NCI-H1930 (cell line): ENCODE measurements around the gene TAMALIN.

Experiments
- DNase-seq, 2 experiments: peaks; one replicate each; lab custom pipeline; 2025; lab: John Stamatoyannopoulos, UW

Gene TAMALIN

DNA sequence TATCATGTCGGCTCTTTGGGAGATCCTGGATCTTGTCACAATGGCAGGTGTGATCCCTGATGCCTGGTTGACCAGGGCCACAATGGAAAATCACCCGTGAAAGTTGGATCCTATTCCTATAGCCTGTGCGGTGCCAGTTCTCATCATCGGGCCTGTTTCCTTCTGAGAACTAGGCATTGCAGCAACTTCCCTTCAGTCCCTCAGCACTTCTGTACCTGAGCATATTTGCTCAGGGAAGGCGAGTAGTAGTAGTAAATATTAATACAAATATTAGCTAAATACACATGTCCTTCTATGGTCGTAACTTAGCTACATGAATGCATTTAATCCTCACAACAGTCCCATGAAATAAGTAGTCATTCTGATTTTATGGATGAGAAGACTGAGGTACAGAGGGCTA is 22.1 kb upstream of the TAMALIN start:
- no peak for DNase-seq

DNA sequence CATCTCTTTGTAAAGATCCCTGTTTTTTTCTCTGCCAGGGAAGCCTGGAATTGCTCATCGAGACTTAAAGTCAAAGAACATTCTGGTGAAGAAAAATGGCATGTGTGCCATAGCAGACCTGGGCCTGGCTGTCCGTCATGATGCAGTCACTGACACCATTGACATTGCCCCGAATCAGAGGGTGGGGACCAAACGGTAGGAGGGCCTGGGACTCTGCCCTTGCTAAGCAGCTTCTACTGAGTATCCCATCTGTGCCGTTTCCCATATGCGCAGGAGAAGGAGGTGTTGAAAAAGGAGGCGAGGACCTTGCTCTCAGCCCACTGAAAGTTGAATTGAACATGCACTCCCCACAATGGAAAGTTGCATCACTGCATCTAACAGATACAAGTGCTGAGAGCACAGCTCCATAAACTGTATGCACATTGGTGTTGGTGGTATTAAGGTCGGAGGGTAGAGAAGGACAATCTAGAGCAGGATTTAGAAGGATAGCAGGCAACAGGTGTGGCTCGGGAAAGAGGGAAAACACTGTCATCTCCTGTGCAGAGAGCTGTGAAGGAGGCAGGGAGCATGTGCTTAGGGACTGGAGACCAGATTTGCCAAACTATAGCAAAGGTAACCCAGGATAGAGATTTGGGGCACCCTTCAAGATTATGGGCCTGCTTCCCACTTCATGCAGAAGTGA is 21.5 kb upstream of the TAMALIN start:
- DNase-seq = no peak

DNA sequence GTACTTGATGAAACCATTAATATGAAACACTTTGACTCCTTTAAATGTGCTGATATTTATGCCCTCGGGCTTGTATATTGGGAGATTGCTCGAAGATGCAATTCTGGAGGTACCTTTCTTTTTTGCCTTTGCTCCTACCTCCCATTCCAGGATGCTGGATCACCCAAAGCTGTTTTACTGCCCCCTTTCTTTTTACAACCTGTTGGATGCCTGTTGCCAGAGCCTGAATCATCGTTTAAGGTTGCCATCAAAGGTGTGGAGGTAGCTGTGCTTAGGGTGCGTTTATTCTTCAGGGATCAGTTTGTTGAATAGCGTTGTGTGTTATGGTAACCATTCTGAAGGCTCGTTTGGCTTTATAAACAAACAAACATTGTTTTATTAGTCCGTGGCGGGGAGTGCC is 19.9 kb upstream of the TAMALIN start:
- no peak for DNase-seq

DNA sequence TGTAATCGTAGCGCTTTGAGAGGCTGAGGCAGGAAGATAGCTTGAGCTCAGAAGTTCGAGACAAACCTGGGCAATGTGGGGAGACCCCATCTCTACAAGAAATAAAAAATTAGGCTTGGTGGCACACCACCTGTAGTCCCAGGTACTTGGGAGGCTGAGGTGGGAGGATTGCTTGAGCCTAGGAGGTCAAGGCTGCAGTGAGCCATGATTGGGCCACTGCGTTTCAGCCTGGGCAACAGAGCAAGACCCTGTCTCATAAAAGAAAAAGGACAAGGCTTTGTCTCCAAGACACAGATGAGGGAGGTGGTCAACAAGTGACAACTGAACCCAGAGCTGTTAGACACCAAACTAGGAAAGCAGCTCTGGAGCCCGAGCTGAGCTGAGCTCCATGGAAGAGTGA is 14.5 kb upstream of the TAMALIN start:
- no peak for DNase-seq

DNA sequence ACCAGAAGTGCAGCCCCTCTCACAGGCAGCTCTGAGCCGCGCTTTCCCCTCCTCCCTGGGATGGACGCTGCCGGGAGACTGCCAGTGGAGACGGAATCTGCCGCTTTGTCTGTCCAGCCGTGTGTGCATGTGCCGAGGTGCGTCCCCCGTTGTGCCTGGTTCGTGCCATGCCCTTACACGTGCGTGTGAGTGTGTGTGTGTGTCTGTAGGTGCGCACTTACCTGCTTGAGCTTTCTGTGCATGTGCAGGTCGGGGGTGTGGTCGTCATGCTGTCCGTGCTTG is 12.3 kb upstream of the TAMALIN start:
- DNase-seq = no peak

DNA sequence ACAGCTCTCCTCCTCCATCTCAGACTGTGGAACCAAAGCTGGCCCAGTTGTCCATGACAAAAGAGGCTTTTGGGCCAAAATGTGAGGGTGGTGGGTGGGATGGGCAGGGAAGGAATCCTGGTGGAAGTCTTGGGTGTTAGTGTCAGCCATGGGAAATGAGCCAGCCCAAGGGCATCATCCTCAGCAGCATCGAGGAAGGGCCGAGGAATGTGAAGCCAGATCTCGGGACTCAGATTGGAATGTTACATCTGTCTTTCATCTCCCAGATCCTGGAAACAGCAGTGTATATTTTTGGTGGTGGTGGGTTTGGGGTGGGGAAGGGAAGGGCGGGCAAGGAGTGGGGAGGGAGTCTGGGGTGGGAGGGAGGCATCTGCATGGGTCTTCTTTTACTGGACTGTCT is 11.8 kb upstream of the TAMALIN start:
- DNase-seq = no peak

DNA sequence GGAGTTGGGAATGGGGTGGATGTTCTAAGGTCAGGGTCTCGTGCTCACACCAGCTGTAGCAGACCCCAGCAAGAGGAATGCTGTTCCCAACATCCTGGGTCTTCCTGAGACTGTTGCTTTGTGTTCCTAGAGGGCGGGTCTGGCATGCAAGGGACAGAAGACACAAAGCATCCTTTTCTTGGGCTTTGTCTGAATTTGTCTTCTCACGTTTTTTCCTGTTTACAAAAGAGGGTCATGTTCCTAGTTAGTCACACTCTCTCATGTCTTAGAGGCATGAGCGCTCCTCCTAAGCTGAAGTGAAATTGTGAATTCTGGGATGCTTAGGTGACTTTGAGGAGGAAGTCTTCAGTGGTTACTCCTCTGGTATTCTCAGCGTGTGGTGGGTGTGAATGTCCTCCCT is 9.6 kb upstream of the TAMALIN start:
- no peak for DNase-seq

DNA sequence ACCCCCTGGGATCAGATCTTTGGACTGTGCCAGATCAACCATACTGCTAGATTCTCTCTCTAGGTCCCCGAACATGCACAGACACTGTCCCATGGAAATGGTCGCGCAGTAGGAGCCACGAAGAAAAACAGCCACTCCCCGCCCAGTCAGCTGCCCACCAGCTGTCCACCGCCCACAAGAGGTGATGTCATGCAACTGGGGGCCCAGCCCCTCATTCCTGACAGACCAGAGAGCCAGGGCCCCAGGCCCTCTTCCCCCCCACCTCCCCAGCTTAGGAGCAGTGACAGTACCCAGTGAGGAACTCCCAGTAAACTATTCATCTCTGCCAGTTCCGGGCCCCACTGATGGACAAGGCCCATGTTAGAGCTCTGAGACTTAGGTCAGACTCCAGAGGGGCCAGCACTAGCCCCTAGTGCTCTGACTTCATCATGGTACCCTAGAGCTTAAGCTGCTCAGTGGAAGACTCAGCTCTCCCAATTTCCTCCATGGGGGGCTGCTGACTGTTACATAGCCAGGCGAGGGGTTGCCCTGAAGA is 3.7 kb upstream of the TAMALIN start:
- DNase-seq = no peak

DNA sequence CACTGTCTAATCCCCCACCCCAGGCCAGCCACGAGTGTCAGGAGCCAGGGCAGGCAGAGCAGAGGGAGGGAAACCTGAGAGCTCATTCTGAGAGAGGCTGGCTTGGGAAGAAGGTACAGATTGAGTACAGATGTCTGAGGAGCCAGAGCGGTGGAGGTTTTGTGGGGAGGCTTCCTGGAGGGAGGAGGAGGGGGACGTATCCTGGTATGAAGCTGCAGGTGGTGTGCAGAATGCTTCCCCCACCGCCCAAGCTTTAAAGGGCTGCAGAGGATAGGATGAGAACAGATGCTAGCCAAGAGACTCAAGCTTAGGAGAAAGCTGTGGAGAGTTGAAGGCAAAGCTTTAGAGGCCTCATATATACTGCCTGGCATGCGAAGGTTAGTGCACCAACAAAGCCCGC is 3.2 kb upstream of the TAMALIN start:
- no peak for DNase-seq

DNA sequence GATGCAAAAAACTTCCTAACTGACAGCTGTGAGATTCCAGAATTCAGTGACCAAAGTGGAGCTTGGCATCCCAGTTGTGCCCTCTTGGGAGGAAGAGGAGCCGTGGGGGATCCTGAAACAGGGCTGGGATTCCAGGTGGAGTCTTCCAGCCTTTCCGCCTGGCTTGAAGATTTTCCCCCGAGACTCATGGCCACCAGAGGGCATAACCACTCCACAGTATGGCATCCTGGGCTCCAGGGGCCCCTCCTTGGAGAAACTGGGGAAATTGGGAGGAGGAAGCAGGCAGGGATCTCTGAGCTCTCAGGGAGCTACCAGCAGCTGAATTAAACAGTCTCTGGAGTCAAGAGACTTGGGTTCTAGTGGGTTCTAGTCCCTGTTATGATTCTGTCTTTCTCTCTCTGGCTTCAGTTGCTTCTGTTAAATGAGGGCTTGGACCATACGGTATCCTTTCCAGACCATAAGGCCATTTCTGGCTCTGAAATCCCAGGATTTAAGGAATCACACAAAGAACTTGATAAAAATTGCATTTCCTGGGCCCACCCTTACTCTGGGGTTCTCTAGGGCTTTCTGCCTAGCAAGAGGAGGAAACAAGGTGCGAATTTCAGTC is 2.6 kb upstream of the TAMALIN start:
- DNase-seq = no peak

DNA sequence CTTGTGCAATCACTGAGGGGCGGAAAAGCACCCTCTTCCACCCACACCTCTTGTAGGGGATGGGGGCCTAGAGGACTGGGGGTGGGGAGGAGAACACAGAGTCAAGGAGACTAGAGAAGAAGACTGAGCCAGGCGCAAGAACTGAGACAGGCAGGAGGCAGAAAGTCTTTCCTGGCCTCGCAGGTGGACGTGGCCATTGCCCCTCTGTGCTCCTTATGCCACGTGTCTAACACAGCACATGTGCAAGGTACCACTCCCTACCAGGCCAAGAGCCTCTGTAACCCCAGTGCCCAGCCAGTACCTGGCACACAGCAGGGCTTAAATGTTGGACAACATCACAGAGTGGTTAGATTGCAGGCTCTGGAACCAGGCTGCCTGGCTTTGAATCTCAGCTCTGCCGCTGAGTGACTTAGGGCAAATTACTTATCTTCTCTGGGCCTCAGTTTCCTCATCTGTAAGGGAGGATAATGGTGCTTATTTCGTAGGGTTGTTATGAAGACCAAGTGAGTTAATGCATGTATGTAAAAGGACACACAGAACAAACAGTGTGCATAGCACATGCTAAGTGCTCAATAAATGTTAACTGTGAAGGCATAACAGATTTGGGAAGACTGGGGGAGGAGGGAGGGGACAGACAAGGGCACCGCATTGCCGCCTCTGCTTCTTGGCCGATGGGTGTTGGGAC is 1.4 kb upstream of the TAMALIN start:
- no peak for DNase-seq

DNA sequence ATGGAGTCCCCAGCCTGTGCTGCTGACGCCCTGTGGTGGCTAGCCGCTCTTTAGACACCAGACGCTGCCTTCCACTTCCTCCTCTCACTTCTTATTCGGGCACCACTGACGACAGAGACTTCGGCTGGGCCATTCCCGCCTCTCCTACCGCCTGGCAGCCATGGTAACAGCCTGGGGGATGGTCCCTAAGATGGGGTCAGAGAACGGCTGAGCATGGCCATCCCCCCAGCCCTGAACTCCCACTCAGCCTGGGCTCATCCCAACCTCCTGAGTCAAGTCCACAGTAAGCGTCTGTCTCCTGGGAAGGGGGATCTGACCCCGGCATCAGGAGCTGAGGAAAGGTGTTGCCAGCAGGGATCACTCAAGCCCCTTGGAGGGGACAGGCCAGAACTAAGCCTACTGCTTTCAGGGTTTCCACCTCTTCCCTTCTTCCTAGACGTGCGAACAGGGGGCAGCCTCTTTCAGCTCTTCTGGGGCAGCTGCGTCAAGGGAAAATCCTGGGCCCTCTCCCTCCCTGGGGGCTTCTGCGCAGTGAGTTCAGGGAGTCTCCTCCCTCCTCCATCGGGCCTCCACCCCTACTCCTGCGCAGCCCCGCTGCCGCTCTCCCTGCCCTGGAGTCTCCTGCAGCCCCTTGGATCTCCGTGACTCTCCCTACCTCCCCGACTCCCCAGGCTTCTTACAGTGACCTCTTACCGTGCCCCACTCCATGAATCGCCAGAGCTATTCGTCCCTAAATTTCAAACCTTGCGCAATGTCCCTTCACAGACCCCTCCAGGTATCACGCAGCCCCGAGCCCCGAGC is 643 bp upstream of the TAMALIN start:
- DNase-seq = no peak

DNA sequence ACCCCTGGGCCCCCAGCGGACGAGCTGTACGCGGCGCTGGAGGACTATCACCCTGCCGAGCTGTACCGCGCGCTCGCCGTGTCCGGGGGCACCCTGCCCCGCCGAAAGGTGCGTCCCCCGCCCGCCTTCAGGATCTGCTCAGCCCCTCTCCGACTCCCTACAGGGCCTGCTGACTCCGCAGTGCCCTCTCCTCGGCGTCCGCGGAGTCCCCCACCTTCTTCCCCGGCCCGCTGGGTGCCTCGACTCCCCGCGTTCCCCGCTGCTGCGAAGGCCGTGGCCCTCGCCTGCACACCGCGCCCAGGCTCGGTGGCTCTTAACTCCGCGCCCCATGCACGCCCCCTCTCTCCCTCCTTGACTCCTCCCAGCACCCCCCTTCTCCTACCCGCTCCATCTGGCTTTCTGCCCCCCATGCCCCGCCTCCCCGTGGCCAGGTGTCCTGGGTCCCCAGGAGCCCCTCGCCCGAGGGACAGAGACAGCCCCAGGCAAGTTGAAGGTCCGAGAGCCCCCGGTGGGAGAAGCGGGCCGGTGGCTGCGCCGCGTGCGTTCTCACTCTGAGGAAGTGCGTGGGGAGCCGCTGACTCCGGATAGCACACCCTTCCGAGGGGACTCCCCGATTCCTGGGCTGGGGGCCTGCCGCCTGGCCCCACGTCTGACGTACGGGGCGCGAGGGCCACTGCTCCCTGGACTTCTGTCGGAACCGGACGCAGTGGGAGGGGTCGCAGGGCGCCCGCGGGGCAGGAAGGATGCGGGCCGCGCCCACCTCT is 594 bp downstream of the TAMALIN start:
- DNase-seq = no peak

DNA sequence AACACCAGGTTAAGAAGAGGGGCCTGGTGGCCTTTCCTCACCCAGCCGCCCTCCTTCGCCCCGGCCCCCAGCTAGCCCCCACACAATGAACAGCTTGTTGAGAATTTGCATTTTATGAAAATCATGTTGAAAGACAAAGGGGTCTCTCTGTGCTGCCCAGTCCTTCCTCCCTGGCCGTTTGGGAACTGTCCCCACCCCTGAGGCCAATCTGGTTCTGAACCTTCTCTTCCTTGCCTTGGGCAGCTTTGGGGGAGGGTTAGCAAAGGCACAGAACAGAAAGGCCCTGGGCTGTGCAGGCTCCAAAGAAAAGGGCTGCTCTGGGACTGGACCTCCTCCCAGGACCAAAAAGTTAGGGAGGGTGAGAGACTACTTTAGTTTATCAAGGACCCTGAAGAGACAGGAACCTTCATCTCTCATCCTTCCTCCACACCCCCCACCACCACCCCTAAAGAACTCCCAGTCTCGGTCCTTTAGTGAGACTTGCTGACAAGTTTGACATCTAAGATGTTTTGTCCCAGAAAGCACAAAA is 1.3 kb downstream of the TAMALIN start:
- no peak for DNase-seq

DNA sequence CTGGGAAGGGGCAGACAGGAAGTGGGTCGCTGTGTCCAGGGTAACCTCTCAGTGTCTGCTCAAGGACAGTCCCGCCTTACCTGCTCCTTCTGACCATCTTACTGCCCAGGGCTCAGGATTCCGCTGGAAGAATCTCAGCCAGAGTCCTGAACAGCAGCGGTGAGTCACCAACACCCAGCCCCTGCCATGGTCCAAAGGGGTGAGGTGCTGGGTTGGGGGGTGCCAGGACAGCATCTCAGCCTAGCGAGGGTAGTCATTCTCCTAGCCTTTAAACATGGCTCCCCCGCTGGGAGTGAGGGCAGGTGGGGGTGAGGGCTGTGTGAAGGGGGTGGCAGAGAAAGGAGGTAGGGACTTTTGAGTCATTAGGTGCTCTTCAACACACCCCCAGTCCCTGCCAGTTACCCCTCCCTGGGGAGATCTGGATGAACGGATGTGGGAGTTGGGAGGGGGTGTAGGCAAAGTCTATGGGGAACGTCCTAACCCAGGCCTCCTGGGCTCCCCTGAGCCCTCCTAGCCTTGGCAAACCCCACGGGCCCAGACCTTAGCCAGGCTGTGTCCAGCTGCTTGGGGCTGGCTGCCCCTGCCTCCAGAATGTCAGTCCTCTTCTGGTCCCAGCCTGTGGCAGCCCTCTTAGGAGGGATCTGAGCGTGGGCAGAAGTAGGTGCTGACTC is 2.5 kb downstream of the TAMALIN start:
- no peak for DNase-seq

DNA sequence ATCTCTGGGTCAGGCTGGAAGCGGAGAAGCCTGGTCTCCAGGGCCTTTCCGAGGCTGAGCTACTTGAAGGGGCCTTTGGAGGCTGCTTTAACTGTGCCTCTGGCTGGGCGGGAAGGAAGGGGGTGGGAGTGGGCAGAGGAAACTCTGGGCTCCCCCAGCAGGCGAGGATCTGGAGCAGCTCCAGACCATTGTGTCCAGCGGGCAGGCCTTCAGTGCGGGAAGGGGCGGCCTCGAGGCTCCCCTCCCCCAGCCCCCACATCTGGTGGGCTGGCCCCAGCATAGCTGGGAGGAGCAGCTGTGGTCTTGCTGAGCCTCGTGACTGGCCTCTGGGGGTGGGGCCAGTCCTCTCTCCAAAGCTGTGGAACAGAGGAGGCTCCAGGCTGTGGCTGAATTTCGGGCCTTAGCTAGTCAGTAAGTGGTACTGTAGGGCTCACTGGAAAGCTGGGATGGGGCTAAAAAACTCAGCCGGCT is 3.4 kb downstream of the TAMALIN start:
- no peak for DNase-seq

DNA sequence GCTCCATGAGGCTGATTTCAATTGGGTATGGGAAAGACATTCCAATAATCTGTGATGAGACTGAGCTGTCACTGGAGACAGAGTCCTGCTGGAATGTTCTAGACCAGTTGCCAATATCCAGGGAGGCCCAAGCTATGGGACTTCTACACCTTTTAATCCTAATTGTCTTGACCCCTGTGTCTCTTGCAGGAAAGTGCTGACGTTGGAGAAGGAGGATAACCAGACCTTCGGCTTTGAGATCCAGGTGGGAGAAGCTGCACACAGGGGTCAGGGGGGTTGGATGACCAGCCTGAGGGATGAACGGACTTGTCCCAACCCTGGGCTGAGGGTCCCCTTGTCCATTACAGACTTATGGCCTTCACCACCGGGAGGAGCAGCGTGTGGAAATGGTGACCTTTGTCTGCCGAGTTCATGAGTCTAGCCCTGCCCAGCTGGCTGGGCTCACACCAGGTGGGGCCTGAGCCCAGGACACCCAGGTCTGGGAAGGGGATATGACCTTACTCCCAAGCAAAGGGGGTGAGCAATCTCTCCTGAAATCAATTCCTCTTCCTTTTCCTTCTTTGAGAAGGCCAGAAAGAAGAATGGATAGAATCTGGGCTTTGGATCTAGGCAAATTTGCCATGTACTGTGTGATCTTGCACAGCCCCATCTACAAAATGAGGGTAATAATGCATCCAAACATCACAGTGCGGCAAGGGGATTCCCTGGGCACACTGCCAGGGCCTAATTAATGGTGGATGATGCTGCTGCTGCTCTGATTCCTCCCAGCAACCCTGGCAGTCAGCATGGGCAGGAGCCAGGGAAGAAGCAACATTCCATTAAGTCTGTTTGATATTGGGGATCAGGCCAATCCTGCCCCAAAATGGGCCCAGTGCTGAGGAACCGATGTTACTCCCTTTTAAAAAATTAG is 4.2 kb downstream of the TAMALIN start:
- DNase-seq = no peak

DNA sequence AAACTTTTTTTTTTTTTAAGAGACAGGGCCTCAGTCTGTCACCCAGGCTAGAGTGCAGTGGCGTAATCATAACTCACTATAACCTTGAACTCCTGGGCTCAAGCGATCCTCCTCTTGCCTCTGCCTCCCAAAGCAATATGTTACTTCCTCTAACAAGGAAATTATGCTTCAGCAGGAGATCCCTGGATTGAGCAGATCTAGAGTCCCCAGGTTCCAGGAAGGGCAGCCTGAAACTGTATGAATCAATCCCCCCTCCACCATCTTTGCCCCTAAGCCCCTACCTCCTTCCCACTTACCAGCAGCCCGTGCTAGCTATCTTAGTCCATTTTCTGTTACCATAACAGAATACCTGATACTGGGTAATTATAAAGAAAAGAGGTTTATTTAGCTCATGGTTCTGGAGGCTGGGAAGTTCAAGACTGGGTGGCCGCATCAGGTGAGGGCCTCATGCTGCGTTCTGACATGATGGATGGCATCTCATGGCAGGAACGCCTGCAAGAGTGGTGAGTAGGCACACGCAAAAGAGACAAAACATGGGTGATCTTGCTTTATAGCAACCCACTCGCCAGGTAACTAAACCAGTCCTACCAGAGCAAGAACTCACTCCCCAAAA is 5.0 kb downstream of the TAMALIN start:
- no peak for DNase-seq

DNA sequence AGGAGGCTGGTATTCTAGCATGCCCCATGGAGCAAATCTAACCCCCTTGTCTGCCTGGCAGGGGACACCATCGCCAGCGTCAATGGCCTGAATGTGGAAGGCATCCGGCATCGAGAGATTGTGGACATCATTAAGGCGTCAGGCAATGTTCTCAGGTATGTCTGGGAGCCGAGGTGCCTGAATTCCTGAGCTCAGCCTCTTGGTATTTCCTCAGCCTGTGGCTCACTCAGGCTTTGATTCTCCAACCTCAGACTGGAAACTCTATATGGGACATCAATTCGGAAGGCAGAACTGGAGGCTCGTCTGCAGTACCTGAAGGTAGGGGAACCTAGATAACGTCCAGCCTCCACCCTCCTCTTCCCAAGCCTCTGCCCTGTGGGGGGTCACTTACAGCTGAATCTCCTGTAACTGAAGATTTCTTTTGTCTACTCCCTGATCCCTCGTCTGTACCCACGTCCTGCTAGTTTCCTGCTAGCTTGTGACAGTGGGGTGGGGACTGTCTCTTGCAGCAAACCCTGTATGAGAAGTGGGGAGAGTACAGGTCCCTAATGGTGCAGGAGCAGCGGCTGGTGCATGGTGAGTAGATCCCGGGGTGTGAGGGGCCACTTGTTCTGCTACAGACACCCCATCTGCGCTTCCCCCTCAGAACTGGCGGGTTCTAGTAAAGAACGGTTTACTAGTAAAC is 7.0 kb downstream of the TAMALIN start:
- DNase-seq = no peak
